ENCODE data around the gene UBN1. TPM values are rescaled to one million over a fixed set of nuclear protein-coding genes. Genes with fewer than 3 reads are reported as not detected.

UBN1 gene
- total and polyA plus RNA-seq, 3 donors from 2014 or later: 88.1 to 115 (median 98.2) TPM

DNA sequence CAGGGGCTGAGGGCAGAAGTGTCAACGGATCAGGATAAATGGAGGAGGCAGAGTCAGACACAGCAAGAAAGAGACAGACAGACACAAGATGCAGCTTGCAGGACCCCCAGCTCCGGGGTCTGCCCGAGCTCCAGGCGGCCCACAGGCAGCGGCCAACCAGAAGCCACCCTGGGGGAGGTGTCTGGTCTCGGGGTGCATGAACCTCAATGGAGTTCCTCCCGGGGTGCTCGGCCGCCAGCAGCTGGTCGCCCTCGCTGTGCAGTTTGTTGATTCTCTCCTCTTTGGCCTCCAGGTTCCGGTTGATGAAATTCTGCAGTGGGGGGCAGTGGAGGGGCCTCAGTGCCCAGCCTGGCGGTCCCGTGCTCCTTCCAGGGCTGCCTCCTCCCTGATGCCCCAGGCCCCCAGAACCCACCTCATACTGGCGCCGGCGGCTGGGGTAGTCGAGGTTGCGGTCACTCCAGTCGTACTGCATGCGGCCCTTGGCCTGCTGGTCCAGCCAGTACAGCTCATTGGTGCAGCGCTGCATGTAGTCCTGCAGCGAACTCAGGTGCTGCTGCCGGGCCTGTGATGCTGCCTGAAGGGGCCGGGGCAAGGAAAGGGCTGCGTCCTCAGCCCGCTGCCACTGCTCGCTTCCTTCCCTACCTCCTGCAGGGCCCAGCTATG is 51.7 kb downstream of the UBN1 start:
- Histone ChIP-seq H3K27ac (no peak overlapping the region), H3K9me3 (no peaks in the 10 kb centered on the region), H3K36me3 (ENCODE audit: low read depth, missing control alignments) (no peaks in the 10 kb centered on the region), H3K27me3 (no peaks in the 10 kb centered on the region), H3K4me3 (no peak overlapping the region), H3K4me1 (no peaks in the 10 kb centered on the region)
- intact Hi-C loops (cut with DNase I; ENCODE audit: low total_unique reads): no loop called here
- WGBS, 2 donors: 88 to 92% methylated on average over 23 to 28 of the region's 28 CpGs
- no peak for TF ChIP-seq POLR2A (IDR thresholded peaks at IDR 0.05)
- TF ChIP-seq, protein P1, sequence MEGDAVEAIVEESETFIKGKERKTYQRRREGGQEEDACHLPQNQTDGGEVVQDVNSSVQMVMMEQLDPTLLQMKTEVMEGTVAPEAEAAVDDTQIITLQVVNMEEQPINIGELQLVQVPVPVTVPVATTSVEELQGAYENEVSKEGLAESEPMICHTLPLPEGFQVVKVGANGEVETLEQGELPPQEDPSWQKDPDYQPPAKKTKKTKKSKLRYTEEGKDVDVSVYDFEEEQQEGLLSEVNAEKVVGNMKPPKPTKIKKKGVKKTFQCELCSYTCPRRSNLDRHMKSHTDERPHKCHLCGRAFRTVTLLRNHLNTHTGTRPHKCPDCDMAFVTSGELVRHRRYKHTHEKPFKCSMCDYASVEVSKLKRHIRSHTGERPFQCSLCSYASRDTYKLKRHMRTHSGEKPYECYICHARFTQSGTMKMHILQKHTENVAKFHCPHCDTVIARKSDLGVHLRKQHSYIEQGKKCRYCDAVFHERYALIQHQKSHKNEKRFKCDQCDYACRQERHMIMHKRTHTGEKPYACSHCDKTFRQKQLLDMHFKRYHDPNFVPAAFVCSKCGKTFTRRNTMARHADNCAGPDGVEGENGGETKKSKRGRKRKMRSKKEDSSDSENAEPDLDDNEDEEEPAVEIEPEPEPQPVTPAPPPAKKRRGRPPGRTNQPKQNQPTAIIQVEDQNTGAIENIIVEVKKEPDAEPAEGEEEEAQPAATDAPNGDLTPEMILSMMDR (IDR thresholded peaks at IDR 0.05): no peak
- no peak for DNase-seq

- Histone ChIP-seq H3K36me3 (ENCODE audit: low read depth, missing control alignments) (no peaks in the 10 kb centered on the region), H3K4me3 (no peak overlapping the region), H3K4me1 (no peaks in the 10 kb centered on the region), H3K27me3 (no peaks in the 10 kb centered on the region), H3K9me3 (no peaks in the 10 kb centered on the region), H3K27ac (no peak overlapping the region)
- TF ChIP-seq POLR2A (IDR thresholded peaks at IDR 0.05): no peak
- TF ChIP-seq, protein P1 (IDR thresholded peaks at IDR 0.05): no peak
- intact Hi-C loops (cut with DNase I; ENCODE audit: low total_unique reads): no loop called here
- no peak for DNase-seq
- whole genome bisulfite sequencing, 2 donors: 86 to 87% methylated on average over 5 to 6 of the region's 6 CpGs
These were observed 52.2 kb downstream of the UBN1 start for GRCh38 chr16:4899474-4899846.

DNA sequence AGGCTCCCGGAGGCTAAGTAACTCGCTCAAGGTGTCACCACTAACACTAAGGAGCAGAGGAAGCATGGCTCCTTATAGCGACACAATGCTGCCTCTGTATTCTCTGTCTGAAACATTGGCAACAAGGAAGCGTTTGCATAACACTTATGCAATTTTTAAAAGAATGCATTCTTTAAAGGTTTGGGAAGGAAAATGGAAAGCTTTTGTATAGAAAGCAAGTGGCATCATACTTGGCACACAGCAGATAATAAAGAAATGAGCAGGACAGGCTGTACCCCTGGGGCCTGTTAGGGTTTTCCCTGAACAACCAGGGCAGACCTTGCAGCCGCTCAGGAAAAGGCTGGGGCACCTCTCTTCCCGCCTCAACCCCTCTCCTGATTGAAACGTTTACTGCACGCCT is 52.8 kb downstream of the UBN1 start:
- no peak for TF ChIP-seq POLR2A (IDR thresholded peaks at IDR 0.05)
- TF ChIP-seq, protein P1 (IDR thresholded peaks at IDR 0.05): no peak
- H3K4me1 ChIP-seq: no peaks in the 10 kb centered on the region
- no peak overlapping the region for H3K27ac ChIP-seq
- 54 to 64% methylated on average over 8 of the region's 8 CpGs for WGBS, 2 donors
- no peaks in the 10 kb centered on the region for H3K9me3 ChIP-seq
- DNase-seq: no peak
- H3K36me3 ChIP-seq (ENCODE audit: low read depth, missing control alignments): no peaks in the 10 kb centered on the region
- H3K27me3 ChIP-seq: no peaks in the 10 kb centered on the region
- intact Hi-C loops (cut with DNase I; ENCODE audit: low total_unique reads): no loop called here
- H3K4me3 ChIP-seq: no peak overlapping the region

DNA sequence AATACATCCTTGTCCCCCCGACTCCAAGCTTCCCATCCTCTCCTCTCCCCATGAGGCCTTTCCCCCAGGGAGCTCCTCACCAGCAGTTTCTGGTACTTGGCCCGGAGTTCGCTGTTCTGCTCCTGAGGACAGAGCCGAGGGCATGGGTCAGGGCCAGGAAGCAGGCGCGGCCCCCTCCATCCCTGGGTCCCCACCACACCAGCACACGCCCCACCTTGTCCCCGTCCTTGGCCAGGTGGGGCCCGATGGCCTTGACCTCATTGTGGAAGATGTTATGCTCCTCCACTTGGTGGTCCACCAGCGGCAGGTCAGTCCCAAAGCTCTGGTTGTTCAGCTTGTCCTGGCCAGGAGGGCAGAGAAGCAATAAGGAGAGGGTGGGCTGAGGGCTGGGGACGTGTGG is 53.5 kb downstream of the UBN1 start:
- H3K4me1 ChIP-seq: no peaks in the 10 kb centered on the region
- no peak overlapping the region for H3K27ac ChIP-seq
- TF ChIP-seq, protein P1 (IDR thresholded peaks at IDR 0.05): no peak
- TF ChIP-seq POLR2A (IDR thresholded peaks at IDR 0.05): no peak
- H3K4me3 ChIP-seq: no peak overlapping the region
- intact Hi-C loops (cut with DNase I; ENCODE audit: low total_unique reads): no loop called here
- no peaks in the 10 kb centered on the region for H3K27me3 ChIP-seq
- DNase-seq: no peak
- no peaks in the 10 kb centered on the region for H3K36me3 ChIP-seq (ENCODE audit: low read depth, missing control alignments)
- WGBS, 2 donors: 75 to 94% methylated on average over 4 to 11 of the region's 11 CpGs
- H3K9me3 ChIP-seq: no peaks in the 10 kb centered on the region

GRCh38 chr16:4902038-4902437 is 54.8 kb downstream of the UBN1 start:
- no peak overlapping the region for H3K27ac ChIP-seq
- no peaks in the 10 kb centered on the region for H3K4me1 ChIP-seq
- no peak overlapping the region for H3K4me3 ChIP-seq
- H3K36me3 ChIP-seq (ENCODE audit: low read depth, missing control alignments): no peaks in the 10 kb centered on the region
- intact Hi-C loops (cut with DNase I; ENCODE audit: low total_unique reads): no loop called here
- H3K9me3 ChIP-seq: no peaks in the 10 kb centered on the region
- no peak for TF ChIP-seq POLR2A (IDR thresholded peaks at IDR 0.05)
- TF ChIP-seq, protein P1 (IDR thresholded peaks at IDR 0.05): no peak
- DNase-seq: no peak
- 88 to 95% methylated on average over 9 to 13 of the region's 13 CpGs for WGBS, 2 donors
- no peaks in the 10 kb centered on the region for H3K27me3 ChIP-seq

All from testis (tissue), 3 donors.